IPS-NIHi7 (cell line): ENCODE measurements around the gene PDE8A.

Experiments used
- DNase-seq: peaks from one replicate; pipeline ENCODE4 v3.0.0; 2012; ENCODE audit warnings: mixed read lengths; ENCODE audit errors: extremely low spot score

PDE8A gene

GRCh38 chr15:85089929-85090597 lies 108.4 kb downstream of the PDE8A start:
- no peak for DNase-seq

- no peak for DNase-seq
Measured at GRCh38 chr15:85091990-85092389, 110.3 kb downstream of the PDE8A start.

- no peak for DNase-seq
Measured at GRCh38 chr15:85094685-85095084, 113.0 kb downstream of the PDE8A start.

- DNase-seq, result no peak
Measured at GRCh38 chr15:85095566-85095965, 113.9 kb downstream of the PDE8A start.

- no peak for DNase-seq
Measured at GRCh38 chr15:85097250-85097649, 115.6 kb downstream of the PDE8A start.

GRCh38 chr15:85097725-85098124 lies 116.1 kb downstream of the PDE8A start:
- DNase-seq, result no peak

GRCh38 chr15:85099195-85099803 lies 117.6 kb downstream of the PDE8A start:
- DNase-seq, result no peak

GRCh38 chr15:85100186-85100937 lies 118.7 kb downstream of the PDE8A start:
- DNase-seq, result no peak

- DNase-seq, result no peak
Measured at GRCh38 chr15:85104584-85104983, 122.9 kb downstream of the PDE8A start.

GRCh38 chr15:85108136-85108535 lies 126.5 kb downstream of the PDE8A start:
- no peak for DNase-seq

- DNase-seq, result no peak
Measured at GRCh38 chr15:85109333-85109732, 127.7 kb downstream of the PDE8A start.

- DNase-seq, result no peak
Measured at GRCh38 chr15:85112997-85113396, 131.3 kb downstream of the PDE8A start.

- DNase-seq, result no peak
Measured at GRCh38 chr15:85114886-85115285, 133.2 kb downstream of the PDE8A start.

- DNase-seq, result no peak
Measured at GRCh38 chr15:85116066-85116465, 134.4 kb downstream of the PDE8A start.

- DNase-seq, result no peak
Measured at GRCh38 chr15:85116494-85116893, 134.8 kb downstream of the PDE8A start.

GRCh38 chr15:85116925-85117646 lies 135.4 kb downstream of the PDE8A start:
- no peak for DNase-seq

- DNase-seq, result no peak
Measured at GRCh38 chr15:85118173-85118572, 136.5 kb downstream of the PDE8A start.

GRCh38 chr15:85118581-85118980 lies 136.9 kb downstream of the PDE8A start:
- DNase-seq, result no peak

- DNase-seq, result peak; percentile 4
Measured at GRCh38 chr15:85120351-85121113, 138.9 kb downstream of the PDE8A start.

- DNase-seq, result no peak
Measured at GRCh38 chr15:85124173-85124572, 142.5 kb downstream of the PDE8A start.

GRCh38 chr15:85125056-85125661 lies 143.5 kb downstream of the PDE8A start:
- DNase-seq, result peak; percentile 60
